ENCODE results near the gene TCTN1.
"Not testable (repeated sequence)": the region's sequence is repeated elsewhere in the genome, so short reads cannot be mapped to it uniquely, and the experiment has no call there.

TCTN1 gene

DNA sequence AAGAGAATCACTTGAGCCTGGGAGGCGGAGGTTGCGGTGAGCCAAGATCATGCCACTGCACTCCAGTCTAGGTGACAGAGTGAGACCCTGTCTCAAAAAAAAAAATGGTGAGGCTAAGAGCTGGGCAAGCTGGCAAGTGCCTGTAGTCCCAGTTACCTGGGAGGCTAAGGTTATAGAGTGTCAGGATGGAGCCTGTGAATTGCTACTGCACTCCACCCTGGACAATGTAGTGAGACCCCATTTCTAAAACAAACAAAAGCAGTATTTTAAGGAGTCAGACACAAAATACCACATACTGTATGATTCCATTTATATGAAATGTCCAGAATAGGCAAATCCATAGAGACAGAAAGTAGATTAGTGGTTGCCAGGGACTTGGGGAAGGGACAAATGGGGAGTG, 26.8 kb upstream of the TCTN1 start:
- DNase-seq = not testable (repeated sequence)

GRCh38 chr12:110590059-110590458, 23.9 kb upstream of the TCTN1 start:
- no peak for DNase-seq

- DNase-seq = no peak
Observed at GRCh38 chr12:110590806-110591326, 23.1 kb upstream of the TCTN1 start.

DNA sequence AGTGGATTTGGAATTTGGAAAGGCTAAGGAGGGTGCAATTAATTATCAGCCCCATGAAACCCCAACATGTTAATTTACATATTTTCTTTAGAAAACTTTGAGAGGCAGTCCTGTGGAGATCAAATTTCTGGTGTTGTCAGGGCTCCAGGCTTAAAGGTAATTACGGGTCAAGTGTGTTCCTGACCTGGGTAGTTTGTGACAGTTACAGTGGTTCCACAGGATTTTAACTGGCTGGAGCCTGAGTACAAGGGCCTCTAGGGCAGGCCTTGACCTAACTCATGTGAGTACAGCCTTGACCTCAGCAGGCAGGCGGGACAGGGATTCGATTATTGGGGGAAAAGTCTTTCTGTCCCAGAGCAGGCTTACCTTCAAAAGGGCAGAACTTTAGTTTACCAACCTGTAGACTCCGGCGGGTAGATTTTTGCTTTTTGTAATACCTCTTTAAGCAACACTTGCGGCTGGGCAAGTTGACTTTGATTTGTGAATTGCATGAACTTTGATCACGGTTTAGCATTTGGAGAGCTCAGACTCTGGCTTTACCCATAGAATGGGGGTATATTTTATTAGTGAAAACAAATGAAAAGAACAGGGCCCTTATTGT, 22.4 kb upstream of the TCTN1 start:
- no peak for DNase-seq

DNA sequence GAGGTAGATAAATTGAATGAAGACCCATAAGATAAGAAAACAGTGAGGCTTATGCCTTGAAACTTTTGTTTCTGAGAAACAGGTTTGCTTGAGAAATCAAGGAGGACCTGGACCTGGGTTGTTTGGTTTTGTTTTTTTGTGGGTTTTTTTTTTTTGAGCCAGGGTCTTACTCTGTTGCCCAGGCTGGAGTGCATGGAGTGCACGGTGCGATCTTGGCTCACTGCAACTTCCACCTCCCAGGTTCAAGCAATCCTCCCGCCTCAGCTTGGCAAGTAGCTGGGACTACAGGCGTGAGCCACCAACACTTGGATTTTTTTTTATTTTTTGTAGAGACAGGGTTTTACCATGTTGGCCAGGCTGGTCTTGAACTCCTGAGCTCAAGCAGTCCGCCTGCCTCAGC, 21.9 kb upstream of the TCTN1 start:
- DNase-seq = no peak

DNA sequence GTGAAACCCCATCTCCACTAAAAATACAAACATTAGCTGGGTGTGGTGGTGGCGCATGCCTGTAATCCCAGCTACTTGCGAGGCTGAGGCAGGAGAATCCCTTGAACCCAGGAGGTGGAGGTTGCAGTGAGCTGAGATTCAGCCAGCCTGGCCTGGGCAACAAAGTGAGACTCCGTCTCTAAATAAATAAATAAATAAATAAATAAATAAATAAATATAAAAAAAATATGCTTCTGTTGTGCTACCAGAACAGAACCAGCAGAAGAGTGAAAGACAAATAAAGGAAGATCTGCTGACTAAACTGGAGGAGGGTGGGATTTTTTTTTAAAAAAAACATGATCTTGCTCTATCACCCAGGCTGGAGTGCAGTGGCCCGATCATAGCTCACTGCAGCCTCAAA, 21.0 kb upstream of the TCTN1 start:
- DNase-seq = not testable (repeated sequence)

DNA sequence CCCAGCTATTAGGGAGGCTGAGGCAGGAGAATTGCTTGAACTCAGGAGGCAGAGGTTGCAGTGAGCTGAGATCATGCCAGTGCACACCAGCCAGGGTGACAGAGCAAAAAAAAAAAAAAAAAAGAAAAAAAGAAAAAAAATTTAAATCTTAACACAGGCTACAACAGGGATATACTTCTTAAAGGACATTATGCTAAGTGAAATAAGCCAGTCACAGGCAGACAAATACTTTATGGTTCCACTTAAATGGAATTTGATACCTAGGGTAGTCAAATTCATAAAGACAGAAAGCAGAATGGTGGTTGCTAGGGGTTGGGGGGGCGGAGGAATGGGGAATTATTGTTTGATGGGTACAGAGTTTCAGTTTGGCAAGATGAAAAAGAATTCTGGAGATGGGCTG, 16.0 kb upstream of the TCTN1 start:
- no peak for DNase-seq

DNA sequence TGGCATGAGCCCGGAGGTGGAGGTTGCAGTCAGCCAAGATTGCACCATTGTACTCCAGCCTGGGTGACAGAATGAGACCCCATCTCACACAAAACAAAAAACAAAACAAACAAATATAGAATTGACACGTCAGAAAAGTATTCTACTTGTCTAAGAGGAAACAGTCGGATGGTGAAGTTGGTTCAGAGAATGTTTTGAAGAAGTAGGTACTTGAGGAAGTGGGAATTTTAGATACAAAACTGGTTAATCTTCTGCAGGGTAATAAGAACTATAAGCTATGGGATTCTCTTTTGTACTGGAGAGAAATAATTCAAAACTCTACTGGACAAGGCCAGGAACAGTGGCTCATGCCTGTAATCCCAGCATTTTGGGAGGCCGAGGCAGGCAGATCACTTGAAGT, 14.6 kb upstream of the TCTN1 start:
- no peak for DNase-seq

DNA sequence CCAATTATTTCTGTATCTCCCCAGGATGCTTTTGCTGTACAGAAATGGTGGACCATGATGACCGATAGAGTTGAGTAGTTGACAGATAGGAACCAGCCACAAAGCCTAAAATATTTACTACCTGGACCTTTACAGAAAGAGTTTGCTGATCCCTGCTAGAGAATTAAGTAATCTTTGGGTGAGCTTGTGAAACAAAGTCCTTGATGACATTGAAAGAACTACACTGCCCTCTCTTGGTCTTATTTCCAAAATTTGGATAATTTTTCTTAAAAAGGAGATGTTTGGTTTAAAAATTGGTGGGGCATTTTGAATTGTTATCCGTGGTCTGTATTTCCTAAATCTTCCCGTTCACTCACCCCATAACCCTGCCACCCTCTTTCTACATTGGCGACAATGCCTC, 13.7 kb upstream of the TCTN1 start:
- DNase-seq = no peak

DNA sequence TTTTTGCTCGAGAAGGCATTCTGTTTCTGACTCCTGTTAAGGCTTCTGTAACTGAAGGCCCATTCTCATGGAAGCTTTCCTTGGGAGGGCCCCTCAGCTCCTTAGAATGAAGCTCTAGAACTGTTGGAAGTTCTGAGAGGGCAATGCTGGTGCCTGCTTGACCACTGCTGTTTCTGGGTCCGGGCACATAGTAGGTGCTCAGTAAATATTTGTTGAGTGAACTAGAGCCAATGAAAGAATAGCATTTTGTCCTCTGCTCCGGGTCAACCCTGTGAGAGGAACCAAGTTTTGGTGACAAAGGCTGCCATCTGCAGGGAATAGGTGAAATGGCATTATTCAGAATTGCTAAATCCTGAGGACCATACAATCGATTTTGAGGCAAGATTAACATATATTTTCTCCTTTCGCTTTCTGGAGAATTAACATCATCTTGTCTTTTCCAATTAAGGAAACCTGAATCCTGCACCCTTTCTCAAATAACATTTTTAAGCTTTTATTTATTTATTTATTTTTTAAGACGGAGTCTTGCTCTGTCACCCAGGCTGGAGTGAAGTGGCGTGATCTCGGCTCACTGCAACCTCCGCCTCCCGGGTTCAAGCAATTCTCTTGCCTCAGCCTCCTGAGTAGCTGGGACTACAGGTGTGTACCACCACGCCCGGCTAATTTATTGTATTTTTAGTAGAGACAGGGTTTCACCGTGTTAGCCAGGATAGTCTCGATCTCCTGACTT, 11.7 kb upstream of the TCTN1 start:
- DNase-seq = not testable (repeated sequence)

DNA sequence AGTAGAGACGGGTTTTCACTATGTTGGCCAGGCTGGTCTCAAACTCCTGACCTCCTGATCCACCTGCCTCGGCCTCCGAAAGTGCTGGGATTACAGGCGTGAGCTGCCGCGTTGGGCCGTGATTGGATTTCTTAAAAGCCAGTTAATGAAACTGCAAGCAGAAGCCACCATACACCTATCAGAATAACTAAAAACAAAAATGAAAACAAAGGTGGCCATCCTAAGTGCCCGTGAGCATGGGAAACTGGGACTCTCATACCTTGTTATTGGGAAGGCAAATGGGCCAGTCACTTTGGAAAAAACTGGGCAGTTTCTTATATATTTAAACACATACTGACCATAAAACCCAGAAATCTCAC, 7.7 kb upstream of the TCTN1 start:
- DNase-seq = no peak

GRCh38 chr12:110613071-110613770, 708 bp upstream of the TCTN1 start:
- DNase-seq = no peak

DNA sequence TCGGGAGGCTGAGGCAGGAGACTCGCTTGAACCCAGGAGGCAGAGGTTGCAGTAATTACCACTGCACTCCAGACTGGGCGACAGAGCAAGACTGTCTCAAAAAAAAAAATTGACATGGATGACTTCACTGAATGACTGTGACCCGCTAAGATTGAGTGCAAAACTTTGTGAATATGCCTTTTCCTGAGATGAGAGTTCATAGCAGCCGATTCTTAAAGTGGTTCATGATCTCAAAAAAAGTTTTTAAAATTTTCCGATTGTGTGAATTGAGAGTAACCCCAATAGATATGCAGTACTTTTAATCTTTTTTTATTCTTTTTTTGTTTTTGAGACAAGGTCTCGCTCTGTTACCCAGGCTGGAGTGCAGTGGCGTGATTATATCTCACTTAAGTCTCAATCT, 1.2 kb downstream of the TCTN1 start:
- DNase-seq = no peak

- DNase-seq = no peak
Observed at GRCh38 chr12:110616471-110617115, 2.7 kb downstream of the TCTN1 start.

DNA sequence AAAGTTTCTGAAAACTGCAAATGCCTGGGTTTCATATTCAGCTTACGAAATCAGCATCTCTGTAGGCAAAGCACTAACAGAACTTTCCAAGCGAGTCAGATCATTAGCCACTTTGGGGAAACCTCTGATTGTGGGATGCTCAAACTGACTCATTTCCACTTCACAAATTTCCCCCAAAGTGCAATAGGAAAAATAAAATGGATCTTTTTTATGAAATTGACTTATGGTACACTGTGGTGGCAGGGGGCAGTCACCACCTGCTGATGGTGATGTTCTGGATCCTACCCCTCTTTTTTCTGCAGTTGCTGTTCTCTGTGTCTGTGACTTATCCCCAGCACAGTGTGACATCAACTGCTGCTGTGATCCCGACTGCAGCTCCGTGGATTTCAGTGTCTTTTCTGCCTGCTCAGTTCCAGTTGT, 5.6 kb downstream of the TCTN1 start:
- DNase-seq = no peak

- DNase-seq = no peak
Observed at GRCh38 chr12:110622582-110622981, 8.7 kb downstream of the TCTN1 start.

GRCh38 chr12:110627500-110628195, 13.7 kb downstream of the TCTN1 start:
- DNase-seq = no peak

DNA sequence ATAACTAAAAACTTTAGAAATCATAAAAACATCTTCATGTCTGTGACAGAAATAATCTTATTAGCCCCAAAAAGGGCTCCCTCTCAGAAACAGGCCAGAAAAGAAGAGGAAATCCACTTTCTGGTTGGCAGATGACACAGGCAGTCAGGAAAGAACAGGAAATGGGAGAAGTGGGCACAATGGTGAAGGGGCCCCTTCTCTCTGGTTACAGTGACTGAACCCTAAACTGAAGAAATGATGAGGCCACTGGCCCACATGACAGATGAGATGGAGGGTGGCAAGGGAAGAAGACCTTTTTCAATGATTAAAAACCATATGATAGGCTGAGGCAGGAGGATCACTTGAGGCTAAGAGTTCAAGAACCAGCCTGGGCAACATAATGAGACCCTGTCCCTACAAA, 21.1 kb downstream of the TCTN1 start:
- DNase-seq = no peak

GRCh38 chr12:110636516-110636915, 22.6 kb downstream of the TCTN1 start:
- no peak for DNase-seq

DNA sequence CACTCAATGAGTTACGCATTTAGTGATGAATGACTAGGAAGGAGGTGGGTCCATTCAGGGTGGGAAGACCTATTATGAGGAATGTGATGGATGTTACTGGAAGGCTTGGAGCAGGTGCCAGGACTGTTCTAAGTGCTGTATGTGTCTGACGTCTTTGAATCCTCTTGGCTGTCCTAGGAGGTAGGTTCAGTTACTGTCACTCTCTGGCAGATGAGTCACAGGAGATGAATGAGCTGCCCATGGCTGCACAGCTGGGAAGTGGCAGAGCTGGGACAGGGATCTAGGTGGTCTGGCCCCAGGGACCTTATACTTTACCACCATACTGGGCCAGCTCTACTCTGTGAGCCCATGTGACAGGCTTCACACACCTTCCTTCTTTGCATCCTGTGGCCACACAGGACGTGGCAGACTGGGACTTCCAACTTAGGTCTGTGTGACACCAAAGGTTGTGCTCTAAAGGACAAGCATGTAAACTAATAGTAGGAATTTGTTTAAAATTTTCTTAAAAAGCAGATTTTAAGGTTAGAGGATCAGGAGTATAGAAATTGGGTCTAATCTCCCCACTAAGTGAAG, 24.0 kb downstream of the TCTN1 start:
- DNase-seq = no peak

DNA sequence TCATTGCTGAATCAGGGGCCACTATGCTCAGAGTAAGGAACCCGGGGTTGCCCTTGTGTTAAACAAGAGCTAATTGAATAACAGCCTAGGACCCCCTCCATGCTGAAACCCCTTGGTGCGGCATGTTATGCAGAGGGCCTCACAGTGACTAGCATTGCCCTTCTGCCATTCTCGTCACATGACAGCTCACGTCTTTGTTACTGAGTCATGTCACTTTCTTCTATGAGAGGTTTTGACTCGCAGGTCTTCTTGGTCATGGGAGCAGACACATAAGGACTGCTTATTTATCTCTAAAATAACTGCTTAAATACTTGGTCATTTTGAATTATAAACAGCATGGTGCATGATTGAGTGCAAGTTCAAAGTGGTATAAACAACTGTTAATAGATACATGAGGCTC, 24.9 kb downstream of the TCTN1 start:
- no peak for DNase-seq

- no peak for DNase-seq
Observed at GRCh38 chr12:110639336-110640141, 25.6 kb downstream of the TCTN1 start.
